ENCODE data around the gene BMP6.

BMP6 gene

GRCh38 chr6:7910298-7910653 is 184.4 kb downstream of the BMP6 start:
- DNase-seq, result no peak

GRCh38 chr6:7910654-7911344 is 184.9 kb downstream of the BMP6 start, which contains the start of gene TXNDC5:
TSS of gene TXNDC5 (minus strand) at chr6:7910788. CDS start at chr6:7910776, 12 bp downstream.
- DNase-seq, result peak; percentile 73

- DNase-seq, result no peak
Observed at GRCh38 chr6:7911345-7911725, 185.4 kb downstream of the BMP6 start.

DNA sequence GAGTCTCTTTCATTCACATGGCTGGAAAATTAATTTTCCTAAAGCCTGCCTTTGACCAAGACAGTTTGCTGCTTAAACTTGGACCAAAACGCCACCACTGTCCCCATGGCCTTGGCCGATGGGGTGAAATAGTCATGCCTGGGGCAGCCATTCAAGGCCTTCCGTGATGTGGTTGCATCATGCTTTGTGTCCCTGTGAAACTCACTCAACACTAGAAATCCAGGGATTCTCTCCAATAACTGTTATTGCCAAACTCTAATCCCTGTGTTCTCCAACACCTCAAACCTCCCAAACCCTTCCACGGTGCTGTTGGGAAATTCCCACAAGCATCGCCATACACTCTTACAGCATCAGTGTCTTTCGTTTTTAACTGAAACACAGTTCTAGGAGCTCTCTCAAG is 186.1 kb downstream of the BMP6 start:
- no peak for DNase-seq

- no peak for DNase-seq
Observed at GRCh38 chr6:7912736-7913517, 187.0 kb downstream of the BMP6 start.

DNA sequence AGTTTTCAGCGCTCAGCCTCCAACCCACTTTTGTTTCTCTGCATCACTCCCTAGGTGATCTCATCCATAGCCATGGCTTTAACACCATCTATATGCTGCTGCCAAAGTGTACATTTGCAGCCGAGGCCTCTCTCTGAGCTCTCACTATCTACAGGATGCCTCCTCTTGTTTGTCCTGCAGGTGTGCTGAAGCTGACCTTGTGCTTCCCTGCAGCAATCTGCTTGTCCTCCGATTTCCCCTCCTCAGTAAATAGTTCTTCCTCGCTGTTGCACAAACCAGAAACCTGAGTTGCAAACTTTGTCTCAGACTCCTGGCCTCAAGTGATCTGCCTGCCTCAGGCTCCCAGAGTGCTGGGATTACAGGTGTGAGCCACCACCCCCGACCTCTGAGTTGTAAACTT is 188.4 kb downstream of the BMP6 start:
- no peak for DNase-seq

DNA sequence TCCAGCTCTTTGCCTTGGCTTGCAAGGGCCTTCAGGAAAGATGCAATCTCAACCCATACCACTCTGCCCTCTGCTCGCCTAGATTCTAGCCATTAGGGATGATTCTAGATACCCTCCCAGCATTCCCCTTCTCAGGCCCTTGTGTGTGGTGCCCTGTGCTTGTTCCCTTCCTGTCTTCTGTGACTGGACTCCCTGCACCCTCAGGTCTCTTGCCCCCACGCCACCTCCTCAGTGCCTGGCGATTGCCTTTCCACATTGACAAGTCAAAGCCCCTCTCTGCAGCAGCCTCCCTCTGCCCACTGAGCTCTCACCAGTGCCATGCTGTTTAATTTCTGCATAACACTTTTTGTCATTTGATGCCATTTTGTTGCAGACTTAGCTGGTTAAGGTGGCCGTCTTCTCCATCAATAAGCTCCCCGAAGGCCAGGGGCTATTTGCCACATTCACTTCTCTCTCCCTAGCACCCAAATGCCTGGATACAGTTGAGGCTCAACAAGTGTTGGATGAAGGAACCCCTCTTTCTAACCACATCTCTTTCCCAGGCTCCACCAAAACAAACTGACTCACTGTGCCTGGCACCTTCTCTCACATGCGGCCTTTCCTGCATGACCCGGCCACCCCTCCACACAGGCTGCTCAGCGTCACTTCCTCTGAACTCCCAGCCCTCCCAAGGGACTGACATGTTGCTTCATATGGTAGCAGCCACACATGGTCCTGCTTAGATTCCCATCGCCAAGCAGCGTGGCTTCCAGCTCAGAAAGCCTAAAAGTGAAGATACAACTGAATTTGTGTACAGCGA is 189.3 kb downstream of the BMP6 start:
- DNase-seq, result no peak

DNA sequence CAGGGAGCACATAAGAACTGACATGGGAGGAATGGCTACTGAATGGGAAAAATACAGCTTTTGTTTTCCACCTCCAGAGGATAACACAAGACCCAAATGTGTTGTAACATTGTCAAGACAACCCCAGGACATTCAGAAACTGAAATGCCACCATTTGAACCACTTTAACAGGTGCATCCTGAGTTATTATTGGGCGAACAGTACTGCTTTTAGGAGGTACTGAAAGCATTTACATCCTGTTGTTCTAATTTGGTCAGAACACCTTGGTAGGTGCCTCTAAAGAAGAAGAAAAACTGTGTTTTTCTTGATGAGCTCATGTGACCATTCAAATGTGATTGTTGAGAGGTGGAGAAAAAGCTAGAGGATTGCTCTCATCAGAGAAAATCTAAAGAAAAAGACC is 191.1 kb downstream of the BMP6 start:
- no peak for DNase-seq

- no peak for DNase-seq
Observed at GRCh38 chr6:7917729-7918128, 191.8 kb downstream of the BMP6 start.

GRCh38 chr6:7918403-7918802 is 192.5 kb downstream of the BMP6 start:
- no peak for DNase-seq

GRCh38 chr6:7919871-7920270 is 194.0 kb downstream of the BMP6 start:
- DNase-seq, result no peak

DNA sequence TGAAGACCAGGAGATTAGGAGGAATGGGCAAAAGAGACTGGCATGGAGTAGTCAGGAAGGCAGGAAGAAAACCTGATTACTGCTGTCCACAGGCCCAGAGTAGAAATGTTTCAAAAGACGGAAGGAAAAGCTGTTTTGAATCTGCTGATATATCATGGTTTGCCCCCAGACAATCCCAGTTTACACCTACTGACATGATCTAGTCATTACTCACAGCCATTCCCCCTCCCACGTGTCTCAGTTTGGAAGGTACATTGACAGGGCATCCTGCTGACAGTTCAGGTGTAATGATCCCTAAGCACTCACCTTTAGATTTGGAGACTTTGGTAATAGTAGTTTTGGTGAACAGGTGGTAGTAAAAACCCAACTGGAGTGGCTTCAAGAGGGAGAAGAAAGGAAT is 194.5 kb downstream of the BMP6 start:
- DNase-seq, result no peak

GRCh38 chr6:7921046-7921445 is 195.1 kb downstream of the BMP6 start:
- no peak for DNase-seq

DNA sequence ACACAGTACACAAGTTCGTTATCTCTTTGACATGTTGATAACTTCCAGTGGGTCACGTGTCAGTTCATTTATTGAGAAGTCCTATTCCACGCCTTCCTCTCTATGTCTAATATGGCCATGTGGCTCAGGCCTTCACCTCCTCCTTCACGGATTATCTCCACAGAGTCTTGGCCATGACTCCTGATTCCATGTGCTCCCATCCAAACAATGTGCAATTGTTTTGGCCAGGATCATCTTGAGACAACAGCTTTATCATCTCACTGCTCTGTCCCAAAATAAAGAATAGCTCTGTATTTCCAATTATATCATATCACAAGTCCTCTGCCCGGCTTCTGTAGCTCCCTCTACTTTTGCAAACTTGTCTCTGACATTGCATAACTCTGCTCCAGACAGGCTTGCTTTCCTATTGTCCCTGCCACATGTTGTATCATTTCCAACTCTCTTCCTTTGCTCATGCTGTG is 195.8 kb downstream of the BMP6 start:
- DNase-seq, result no peak

DNA sequence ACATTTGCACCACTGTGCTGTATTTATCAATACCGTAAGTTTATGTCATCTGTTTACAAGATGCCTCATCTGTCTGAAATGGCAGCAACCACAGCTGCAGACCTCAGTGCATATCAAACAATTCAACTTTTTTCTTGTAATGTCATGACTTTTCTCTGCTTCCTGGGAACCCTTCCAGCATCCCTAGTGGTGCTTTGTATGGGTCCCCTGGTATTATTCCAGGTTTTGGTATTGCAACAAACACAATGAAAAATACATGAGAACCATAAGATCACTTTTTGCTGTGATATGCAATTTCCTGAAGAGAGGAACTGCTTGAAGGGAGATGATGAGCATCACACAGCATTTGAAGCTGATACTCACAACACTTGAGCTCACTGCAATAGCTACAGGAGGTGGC is 196.7 kb downstream of the BMP6 start:
- DNase-seq, result no peak

DNA sequence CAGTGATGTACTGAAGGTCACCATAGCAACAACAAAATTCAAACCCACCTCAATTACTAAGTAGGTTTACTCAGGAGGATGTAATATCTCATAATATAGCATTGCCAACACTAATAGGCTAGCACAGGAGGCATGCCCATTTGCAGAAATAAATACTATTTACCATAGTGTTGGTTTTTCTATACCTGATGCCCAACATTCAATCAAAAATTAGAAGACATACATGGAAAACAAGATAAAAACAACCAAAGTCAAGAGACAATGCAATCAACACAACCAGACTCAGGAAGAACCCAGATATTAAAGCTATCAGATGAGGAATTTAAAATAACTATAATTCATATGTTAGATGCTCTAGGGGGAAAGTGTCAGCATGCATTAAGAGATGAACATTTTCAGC is 199.0 kb downstream of the BMP6 start:
- DNase-seq, result no peak

All from CD4-positive, alpha-beta T cell treated with Interleukin-12 subunit alpha and Interleukin-12 subunit beta, for 1 hour (primary cell).